ENCODE measurements around the gene ARMC10.
"Not testable (repeated sequence)": the region's sequence is repeated elsewhere in the genome, so short reads cannot be mapped to it uniquely, and the experiment has no call there.

ARMC10 gene

DNA sequence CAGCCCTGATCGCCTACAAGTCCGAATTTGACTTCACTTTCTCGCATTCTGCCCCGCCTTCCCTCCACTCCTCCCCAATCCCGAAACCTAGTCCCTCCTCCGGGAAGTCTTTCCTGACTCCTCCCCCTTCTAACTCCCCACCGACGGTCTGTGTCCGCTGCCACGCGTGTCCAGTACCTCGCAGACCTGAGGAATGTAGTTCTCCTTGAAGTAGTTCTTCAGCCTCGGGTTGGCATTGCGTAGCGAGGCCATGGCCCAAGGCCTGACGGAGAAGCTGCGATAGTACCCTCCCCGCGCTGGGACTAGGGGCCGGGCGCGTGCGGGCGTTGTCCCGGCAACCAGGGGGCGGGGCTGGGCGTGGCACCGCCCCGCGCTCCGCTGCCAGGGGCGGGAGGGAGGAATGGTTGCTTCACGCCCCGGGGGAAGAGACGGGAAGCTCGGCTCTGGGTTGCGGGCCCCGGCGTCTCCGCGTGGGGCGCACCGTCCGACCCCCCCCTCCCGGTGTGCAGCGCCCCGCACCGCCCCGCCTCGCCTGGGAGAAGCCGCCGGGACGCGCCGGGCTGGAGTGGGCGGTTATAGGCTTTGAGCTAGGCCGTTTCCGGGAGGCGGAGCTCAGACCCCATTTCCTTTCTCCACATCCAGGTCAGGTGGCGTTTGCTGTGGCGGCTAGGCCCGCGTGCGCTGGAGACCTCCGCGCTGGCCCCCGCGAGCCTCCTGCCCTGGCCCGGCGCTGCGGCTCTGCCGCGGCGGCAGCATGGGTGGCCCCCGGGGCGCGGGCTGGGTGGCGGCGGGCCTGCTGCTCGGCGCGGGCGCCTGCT lies at the start of gene ARMC10, which contains the start of gene FBXL13:
TSS of gene ARMC10 (plus strand) at position 622 of the 818 bp plus-strand sequence. CDS start at position 755, 133 bp downstream.
TSS of gene FBXL13 (minus strand) at position 278 of the 818 bp plus-strand sequence.
- H3K4me1 Mint-ChIP-seq = peaks cover 25% of the 10 kb centered on the region
- H3K27ac Mint-ChIP-seq = peak within 1 kb of the TSS; percentile 97
- ATAC-seq = peak; percentile 89
- H3K9me3 Mint-ChIP-seq = no peaks in the 10 kb centered on the region
- H3K4me3 Mint-ChIP-seq = peak within 1 kb of the TSS; percentile 94 to 97
- DNase-seq = peak; percentile 91 to 92
- no peaks in the 10 kb centered on the region for H3K27me3 Mint-ChIP-seq

GRCh38 chr7:103025341-103025740 lies 49.6 kb upstream of the ARMC10 start:
- ATAC-seq = no peak

GRCh38 chr7:103031024-103031423 lies 43.9 kb upstream of the ARMC10 start:
- ATAC-seq (no peak), DNase-seq (no peak)
- H3K4me1 Mint-ChIP-seq = no peaks in the 10 kb centered on the region
- no peaks in the 10 kb centered on the region for H3K27me3 Mint-ChIP-seq
- no peak overlapping the region for H3K27ac Mint-ChIP-seq
- no peaks in the 10 kb centered on the region for H3K9me3 Mint-ChIP-seq
- H3K4me3 Mint-ChIP-seq = no peak overlapping the region

More at GRCh38 chr7:103025341-103025740, 49.6 kb upstream of the ARMC10 start:
- Mint-ChIP-seq H3K4me1 (no peaks in the 10 kb centered on the region), H3K9me3 (peaks cover 4 to 5% of the 10 kb centered on the region in 2 donors), H3K27ac (no peak overlapping the region), H3K4me3 (no peak overlapping the region), H3K27me3 (no peaks in the 10 kb centered on the region)
- no peak for DNase-seq

DNA sequence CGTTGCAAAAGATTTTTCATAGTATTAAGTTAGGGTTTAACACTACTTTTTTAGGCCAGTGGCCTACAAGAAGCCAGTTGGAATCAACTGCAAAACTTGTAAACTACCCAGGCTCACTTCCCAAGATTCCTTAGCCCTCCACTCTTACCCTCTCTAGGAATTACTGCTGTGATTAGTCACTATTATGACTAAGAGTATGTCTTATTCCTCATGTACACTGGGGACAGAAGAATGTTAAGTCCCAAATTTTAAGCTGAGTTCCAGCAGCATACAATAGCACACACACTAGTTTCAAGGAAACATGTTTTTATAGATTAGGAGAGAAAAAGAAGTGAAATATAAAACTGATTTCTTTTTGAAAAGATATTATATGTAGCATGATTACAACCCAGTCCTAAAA lies 43.2 kb upstream of the ARMC10 start:
- Mint-ChIP-seq H3K27ac (no peak overlapping the region), H3K4me1 (no peaks in the 10 kb centered on the region), H3K4me3 (no peak overlapping the region), H3K27me3 (no peaks in the 10 kb centered on the region), H3K9me3 (no peaks in the 10 kb centered on the region)
- no peak for DNase-seq
- ATAC-seq = no peak

- not testable (repeated sequence) for H3K9me3 Mint-ChIP-seq, DNase-seq, ATAC-seq, H3K27me3 Mint-ChIP-seq, H3K27ac Mint-ChIP-seq, H3K4me3 Mint-ChIP-seq, H3K4me1 Mint-ChIP-seq
Observed at GRCh38 chr7:103034318-103034717, 40.6 kb upstream of the ARMC10 start.

GRCh38 chr7:103037476-103037822 lies 37.5 kb upstream of the ARMC10 start:
- no peak for DNase-seq
- peaks cover 4 to 11% of the 10 kb centered on the region in 2 donors for H3K9me3 Mint-ChIP-seq
- ATAC-seq = no peak
- H3K27me3 Mint-ChIP-seq = no peaks in the 10 kb centered on the region
- no peak overlapping the region for H3K27ac Mint-ChIP-seq
- H3K4me3 Mint-ChIP-seq = no peak overlapping the region
- H3K4me1 Mint-ChIP-seq = no peaks in the 10 kb centered on the region

GRCh38 chr7:103037823-103038739 lies 36.9 kb upstream of the ARMC10 start:
- not testable (repeated sequence) for H3K4me1 Mint-ChIP-seq, ATAC-seq, H3K27ac Mint-ChIP-seq, H3K27me3 Mint-ChIP-seq, H3K4me3 Mint-ChIP-seq, DNase-seq
- H3K9me3 Mint-ChIP-seq = peaks cover 11% of the 10 kb centered on the region in 2 donors

- peaks cover 11 to 14% of the 10 kb centered on the region in 2 donors for H3K9me3 Mint-ChIP-seq
- not testable (repeated sequence) for H3K4me3 Mint-ChIP-seq, ATAC-seq, H3K27ac Mint-ChIP-seq, H3K27me3 Mint-ChIP-seq, DNase-seq, H3K4me1 Mint-ChIP-seq
Observed at GRCh38 chr7:103041815-103042214, 33.1 kb upstream of the ARMC10 start.

DNA sequence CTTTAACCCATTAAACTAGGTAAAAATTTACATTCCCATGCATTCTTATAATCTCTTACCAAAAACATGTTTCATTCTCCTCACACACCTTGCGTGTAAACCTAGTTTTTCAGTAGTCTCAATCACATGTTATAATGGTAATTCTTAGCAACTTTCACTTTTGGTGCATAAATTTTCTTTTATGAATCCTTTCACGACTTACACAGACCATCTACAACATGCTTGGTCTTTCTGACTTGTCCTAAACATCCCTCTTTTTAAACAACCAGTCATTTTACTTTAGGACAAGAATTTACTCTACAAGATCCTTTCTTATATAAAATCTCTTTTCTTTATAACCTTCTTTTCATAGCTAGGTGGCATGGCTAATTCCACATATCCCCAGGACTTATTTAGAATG lies 26.1 kb upstream of the ARMC10 start:
- no peak overlapping the region for H3K27ac Mint-ChIP-seq
- peaks cover 11 to 15% of the 10 kb centered on the region in 2 donors for H3K9me3 Mint-ChIP-seq
- ATAC-seq (no peak), DNase-seq (no peak)
- H3K4me1 Mint-ChIP-seq = no peaks in the 10 kb centered on the region
- no peaks in the 10 kb centered on the region for H3K27me3 Mint-ChIP-seq
- no peak overlapping the region for H3K4me3 Mint-ChIP-seq

- peaks cover 11 to 15% of the 10 kb centered on the region in 2 donors for H3K9me3 Mint-ChIP-seq
- H3K4me3 Mint-ChIP-seq = no peak overlapping the region
- H3K27ac Mint-ChIP-seq = no peak overlapping the region
- ATAC-seq (no peak), DNase-seq (no peak)
- H3K4me1 Mint-ChIP-seq = no peaks in the 10 kb centered on the region
- H3K27me3 Mint-ChIP-seq = no peaks in the 10 kb centered on the region
Observed at GRCh38 chr7:103051519-103051918, 23.4 kb upstream of the ARMC10 start.

DNA sequence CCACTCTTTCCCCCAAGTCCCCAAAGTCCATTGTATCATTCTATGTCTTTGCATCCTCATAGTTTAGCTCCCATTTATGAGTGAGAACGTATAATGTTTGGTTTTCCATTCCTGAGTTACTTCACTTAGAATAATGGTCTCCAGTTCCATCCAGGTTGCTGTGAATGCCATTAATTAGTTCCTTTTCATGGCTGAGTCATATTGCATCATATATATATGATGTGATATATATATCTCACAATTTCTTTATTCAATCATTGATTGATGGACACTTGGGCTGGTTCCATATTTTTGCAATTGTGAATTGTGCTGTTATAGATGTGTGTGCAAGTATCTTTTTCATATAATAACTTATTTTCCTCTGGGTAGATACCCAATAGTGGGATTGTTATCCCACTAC lies 18.9 kb upstream of the ARMC10 start:
- ATAC-seq, H3K27me3 Mint-ChIP-seq, H3K4me3 Mint-ChIP-seq, DNase-seq, H3K4me1 Mint-ChIP-seq, H3K9me3 Mint-ChIP-seq: not testable (repeated sequence)
- H3K27ac Mint-ChIP-seq = peak overlapping the region in 1 of 2 donors; percentile 26

DNA sequence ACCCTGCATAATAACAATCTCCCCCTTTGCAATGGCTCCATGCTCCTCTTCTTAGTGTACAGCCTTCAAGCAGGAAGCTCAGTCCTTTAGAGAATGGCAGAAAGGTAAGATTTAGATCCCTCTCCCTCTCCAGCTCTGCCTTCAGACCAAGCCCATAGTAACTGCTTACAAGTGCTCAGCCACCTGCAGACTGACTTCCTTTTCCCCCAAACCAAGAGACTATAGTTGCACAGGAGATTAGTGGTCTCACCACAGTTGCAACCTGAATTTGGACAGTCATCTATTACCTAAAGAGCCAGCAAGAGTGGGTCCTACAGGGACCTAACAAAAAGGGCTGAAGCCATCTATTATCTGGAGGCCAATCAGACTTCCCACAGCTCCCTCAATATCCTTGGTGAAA lies 16.8 kb upstream of the ARMC10 start:
- Mint-ChIP-seq H3K4me3 (no peak overlapping the region), H3K9me3 (no peaks in the 10 kb centered on the region), H3K4me1 (no peaks in the 10 kb centered on the region), H3K27me3 (no peaks in the 10 kb centered on the region), H3K27ac (no peak overlapping the region)
- DNase-seq (no peak), ATAC-seq (peak; percentile 33)

DNA sequence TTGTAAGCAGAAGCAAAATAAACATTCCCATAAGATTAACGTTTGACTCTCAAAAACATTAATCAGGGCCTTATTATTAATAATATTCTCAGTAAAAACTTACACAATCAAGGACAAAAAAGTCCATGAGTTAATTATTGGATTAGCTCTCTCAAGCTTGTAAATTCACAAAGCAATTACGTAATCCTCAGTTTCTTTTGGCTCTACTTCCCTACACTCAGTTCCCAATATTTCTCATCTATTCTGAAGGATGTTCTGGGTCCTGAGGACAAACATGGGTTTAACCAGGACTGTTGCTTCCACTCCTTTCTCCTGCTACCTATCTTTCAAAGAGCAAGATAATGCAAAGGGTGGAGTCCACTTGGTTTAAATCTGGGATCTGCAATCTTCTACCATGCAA lies 15.5 kb upstream of the ARMC10 start:
- H3K4me3 Mint-ChIP-seq = no peak overlapping the region
- H3K4me1 Mint-ChIP-seq = no peaks in the 10 kb centered on the region
- no peaks in the 10 kb centered on the region for H3K27me3 Mint-ChIP-seq
- H3K9me3 Mint-ChIP-seq = no peaks in the 10 kb centered on the region
- DNase-seq (no peak), ATAC-seq (no peak)
- no peak overlapping the region for H3K27ac Mint-ChIP-seq

GRCh38 chr7:103063895-103064294 lies 11.0 kb upstream of the ARMC10 start:
- H3K4me1 Mint-ChIP-seq = no peaks in the 10 kb centered on the region
- DNase-seq = no peak
- H3K27me3 Mint-ChIP-seq = no peaks in the 10 kb centered on the region
- no peak overlapping the region for H3K4me3 Mint-ChIP-seq
- no peaks in the 10 kb centered on the region for H3K9me3 Mint-ChIP-seq
- no peak overlapping the region for H3K27ac Mint-ChIP-seq
- ATAC-seq = no peak

- Mint-ChIP-seq H3K4me1 (no peaks in the 10 kb centered on the region), H3K9me3 (no peaks in the 10 kb centered on the region), H3K27me3 (no peaks in the 10 kb centered on the region), H3K4me3 (no peak overlapping the region), H3K27ac (no peak overlapping the region)
- peak; percentile 80 for ATAC-seq
- peak; percentile 40 to 46 for DNase-seq
Observed at GRCh38 chr7:103065667-103066066, 9.3 kb upstream of the ARMC10 start.

Data from stimulated activated naive CD8-positive, alpha-beta T cell treated with anti-CD3 and anti-CD28 coated beads, Interleukin-15, amount 100 ng/mL, for 72 hours (primary cell).